Measurements from ENCODE around the gene PRXL2B.
A peak's percentile ranks its signal among the peaks of the same experiment; 100 is the strongest.
"Not testable (repeated sequence)": the region's sequence is repeated elsewhere in the genome, so short reads cannot be mapped to it uniquely, and the experiment has no call there.

PRXL2B gene

GRCh38 chr1:2564006-2564814, 22.4 kb upstream of the PRXL2B start:
- no peak for DNase-seq

DNA sequence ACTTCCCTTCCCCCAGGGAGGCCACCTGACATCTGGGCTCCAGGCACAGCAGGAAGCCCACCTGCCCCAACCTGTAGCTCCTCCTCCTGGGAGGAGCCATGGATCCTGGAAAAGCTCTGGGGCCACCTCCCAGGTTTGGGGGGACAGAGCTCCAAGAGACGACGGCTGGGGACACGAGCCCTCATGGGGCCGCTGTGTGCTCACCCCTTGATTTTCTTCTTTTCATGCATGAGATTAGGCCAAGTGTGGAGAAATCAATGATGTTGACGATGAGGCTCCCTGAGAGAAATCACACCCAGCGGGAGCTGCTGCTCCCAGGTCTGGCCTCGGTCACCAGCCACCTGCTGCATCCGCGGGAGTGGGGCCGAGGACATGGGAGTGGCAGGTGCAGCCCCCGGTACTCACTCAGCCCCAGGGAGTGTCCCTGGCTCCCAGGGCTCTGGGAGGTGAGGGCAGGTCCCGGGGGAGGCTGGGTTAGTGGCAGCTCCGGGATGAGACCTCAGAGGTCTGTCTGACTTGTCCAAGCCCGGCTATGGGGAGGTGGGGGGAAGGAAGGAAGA, 21.7 kb upstream of the PRXL2B start:
- DNase-seq = no peak

GRCh38 chr1:2566101-2567045, 20.2 kb upstream of the PRXL2B start:
- DNase-seq = no peak

- DNase-seq = no peak
Measured at GRCh38 chr1:2567083-2567679, 19.4 kb upstream of the PRXL2B start.

DNA sequence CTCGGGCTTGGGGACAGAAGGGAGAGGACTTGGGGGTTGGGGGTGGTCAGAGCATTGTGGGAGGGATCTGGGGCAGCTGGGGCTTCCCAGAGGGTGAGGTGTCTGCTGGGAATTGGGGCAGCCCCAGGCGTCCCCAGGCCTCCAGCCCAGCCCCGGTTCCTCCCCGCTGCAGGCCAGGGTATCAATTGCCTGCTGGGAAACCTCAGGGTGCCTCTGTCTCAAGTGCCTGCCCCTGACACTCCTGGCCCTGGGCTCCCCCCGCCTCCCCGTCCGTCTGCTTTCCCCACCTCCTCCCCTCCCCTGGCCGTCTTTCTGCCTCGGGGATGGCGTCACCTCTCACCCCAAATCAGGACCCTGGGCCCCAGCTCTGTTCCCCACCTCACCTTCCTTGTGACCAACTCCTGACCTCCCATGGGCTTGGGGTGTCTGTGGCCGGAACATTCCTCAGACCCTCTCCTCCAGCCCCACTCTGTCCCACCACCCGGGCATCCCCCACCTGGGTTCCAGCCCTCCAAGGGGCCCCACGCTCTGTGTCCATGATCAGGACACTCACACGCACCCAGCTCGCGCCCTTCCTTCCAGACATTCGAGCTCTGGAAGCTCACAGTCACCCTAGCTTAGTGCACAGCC, 18.3 kb upstream of the PRXL2B start:
- DNase-seq = not testable (repeated sequence)

DNA sequence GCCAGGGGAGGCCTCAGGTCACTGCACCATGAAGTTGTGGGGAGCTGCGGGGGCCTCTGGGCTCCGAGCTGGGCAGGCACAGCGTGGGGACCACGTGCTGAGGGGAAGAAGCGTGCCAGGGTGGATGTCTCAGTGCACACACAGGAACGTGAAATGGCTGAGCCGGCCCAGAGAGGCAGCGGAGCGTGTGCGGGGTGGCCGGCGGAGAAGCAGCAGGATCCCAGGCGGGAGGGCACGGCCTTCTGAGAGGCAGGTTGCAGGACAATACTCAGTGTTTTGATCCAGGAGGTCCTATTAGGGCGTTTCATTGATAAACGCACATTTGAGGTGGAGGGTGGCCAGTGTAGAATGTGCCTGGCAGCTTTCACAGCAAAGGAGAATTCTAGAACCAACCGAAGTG, 17.5 kb upstream of the PRXL2B start:
- no peak for DNase-seq

- not testable (repeated sequence) for DNase-seq
Measured at GRCh38 chr1:2569703-2570102, 16.9 kb upstream of the PRXL2B start.

- DNase-seq = no peak
Measured at GRCh38 chr1:2570332-2570731, 16.2 kb upstream of the PRXL2B start.

DNA sequence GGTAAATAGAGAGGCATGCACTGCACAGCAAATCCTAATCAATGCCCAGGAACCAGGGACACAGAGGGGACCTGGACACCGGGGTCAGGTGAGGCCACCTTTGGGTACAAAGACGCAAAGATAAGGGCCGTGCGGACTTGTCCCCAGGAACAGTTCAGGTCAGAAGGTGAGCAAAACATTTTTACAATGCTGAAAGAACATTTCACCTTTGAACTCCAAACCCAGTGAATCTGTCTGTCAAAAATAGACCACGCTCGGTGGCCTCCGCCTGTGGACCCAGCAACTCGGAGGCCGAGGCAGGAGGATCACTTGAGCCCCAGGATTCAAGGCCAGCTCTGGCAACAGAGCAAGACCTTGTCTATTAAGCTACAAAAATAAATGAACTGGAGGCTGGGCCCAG, 15.2 kb upstream of the PRXL2B start:
- DNase-seq = no peak

- no peak for DNase-seq
Measured at GRCh38 chr1:2573250-2573920, 13.2 kb upstream of the PRXL2B start.

- DNase-seq = no peak
Measured at GRCh38 chr1:2574350-2574749, 12.2 kb upstream of the PRXL2B start.

DNA sequence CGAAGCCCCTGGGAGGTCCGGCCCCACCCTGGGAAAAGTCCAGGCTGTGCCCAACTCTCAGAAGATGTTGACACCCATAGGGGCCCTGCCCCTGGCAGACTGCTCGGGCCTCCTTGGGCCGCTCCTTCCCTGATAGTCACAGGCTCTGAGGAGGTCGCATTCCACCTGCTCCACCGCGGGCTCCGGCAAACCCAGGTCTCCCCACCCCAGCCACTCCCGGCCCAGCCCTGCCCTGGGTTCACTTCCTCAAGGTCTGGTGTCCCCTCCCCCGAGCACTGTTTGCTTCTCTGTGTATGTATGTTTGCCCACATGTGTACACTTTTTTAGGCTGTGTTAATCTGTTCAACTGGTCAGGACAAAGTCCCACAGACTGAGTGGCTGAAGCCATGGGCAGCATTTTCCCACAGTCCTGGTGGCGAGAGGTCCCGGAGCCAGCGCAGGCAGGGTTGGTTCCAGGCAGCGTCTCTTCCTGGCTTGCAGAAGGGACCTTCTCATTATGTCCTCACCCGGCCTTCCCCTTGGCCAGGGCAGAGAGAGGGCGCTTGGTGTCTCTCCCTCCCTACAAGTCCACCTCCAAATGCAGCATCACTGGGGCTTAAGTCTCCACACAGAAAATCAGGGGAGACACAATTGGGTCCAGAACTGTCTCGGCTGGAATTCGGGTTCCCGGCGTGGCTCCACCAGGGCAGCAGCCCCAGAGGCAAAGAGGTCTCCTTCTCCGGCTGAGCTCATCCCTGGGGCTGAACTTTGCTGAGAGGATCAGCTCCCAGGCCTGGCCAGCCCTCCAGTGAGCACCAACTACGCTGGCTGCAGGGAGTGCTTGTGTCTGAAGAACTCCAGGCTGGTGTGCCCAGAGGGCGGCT, 10.5 kb upstream of the PRXL2B start:
- no peak for DNase-seq

GRCh38 chr1:2577565-2578075, 9.0 kb upstream of the PRXL2B start:
- not testable (repeated sequence) for DNase-seq

GRCh38 chr1:2578758-2579118, 7.8 kb upstream of the PRXL2B start:
- DNase-seq = no peak

- DNase-seq = no peak
Measured at GRCh38 chr1:2580691-2581090, 5.9 kb upstream of the PRXL2B start.

DNA sequence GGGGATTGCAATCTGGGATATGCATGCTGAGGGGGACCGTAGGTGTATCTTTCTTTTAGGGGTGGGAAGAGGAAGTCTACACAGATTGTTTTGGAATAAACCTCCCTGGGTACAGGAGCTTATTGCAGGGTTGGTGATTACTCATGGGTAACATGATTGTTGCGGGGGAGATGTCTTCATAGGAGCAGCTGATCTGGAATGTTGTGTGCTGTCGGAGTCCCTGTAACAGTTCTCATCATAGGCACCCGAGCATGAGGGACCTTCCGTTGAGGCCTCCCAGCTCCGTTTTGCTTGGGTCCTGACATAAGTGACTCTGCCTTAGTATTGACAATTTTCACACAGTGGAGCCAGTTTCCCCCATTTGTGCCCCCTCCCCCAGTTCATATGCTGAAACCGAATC, 4.2 kb upstream of the PRXL2B start:
- DNase-seq = no peak

GRCh38 chr1:2583331-2583791, 3.2 kb upstream of the PRXL2B start:
- peak; percentile 5 for DNase-seq

DNA sequence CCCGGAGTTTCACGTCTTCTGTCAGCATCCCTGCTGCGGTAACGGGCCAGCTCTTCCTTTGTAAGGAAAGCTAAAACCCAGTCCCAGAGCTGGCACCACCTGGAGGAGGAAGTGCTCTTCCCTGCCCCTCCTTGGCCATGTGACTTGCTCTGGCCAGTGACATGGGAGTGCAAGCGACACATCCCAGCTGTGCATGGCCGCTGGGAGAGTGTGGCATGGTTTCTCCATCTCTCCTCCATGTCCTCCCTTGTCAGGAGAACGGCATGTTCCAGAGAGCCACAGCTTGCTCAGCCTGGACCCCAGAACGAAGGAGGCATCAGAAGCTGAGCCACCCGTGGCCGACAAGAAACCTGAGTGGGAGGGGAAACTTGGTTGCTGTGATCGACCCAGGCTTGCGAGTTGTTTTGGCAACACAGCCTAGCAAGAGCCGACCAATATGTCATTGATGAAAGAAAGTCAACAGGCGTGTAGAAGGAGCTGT, 2.7 kb upstream of the PRXL2B start:
- no peak for DNase-seq

DNA sequence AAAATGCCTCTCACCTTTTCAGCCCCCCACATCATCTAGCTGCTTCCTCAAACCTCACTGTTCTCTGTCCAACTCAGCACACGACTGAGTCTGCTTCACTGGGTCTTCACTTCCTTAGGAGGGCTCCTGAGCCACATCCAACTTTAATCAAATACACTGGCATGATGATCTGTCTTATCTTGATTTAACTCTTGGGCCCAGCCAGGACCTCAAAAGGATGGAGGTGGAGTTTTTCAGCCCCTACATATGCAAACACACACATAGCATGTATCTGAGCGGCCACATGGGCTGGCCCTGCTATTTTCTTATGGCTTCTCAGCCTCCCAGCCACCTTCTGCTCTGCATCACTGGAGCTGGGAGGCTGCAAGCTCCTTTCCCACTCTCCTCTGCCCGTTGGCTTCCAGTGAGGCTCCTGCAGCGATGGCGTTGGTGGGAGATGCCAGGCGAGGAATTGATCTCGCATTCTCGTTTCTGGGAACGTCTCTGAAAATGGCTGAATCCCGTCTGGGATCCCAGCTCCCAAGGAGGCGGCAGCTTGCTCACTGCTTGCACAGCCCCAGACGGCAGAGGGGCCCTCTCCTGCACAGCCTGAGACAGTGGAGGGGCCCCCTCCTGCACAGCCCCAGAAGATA, 1.8 kb upstream of the PRXL2B start:
- no peak for DNase-seq

All from fibroblast of skin of scalp (primary cell).